K562 (cell line): Measurements from ENCODE around the gene TM4SF20. TPM values are rescaled to one million over a fixed set of nuclear protein-coding genes. Genes with fewer than 3 reads are reported as not detected.

Experiments
- polyA plus RNA-seq, 8 experiments: library from polyadenylated mRNA; depleted of rRNA in 4 of 8; stranded (reverse) in 5 of 8; unstranded in 3 of 8; fragments of >200 nt; fragmentation: Nextera tagmentation in 2 of 8; fragmentation: Illumina TruSeq in 1 of 8; extraction: Ambion mirVana in 2 of 8; extraction: Trizol in 1 of 8; gene quantifications; 2 replicates each; pipeline versions ENCODE4 v1.2.1 to v1.2.3, GENCODE V29; 2011 to 2014; ENCODE audit warnings: inconsistent platforms in 1 of 8, missing spikeins in 1 of 8
- total RNA-seq, 7 experiments: library from RNA; depleted of rRNA in 6 of 7; stranded (reverse); fragments of >200 nt in 6 of 7; fragmentation: Illumina TruSeq in 2 of 7; extraction: Trizol in 2 of 7; gene quantifications; 2 replicates each; pipeline versions ENCODE4 v1.2.1 to v1.2.3, GENCODE V29; 2011 to 2021; ENCODE audit warnings: low replicate concordance in 1 of 7

TM4SF20 gene
- total and polyA plus RNA-seq, 9 of the 15 experiments (the other 6 are each of a cell fraction or from before 2014, with no cell fraction given) = not detected

Other genes starting within 250 kb of the TM4SF20 start
Only the 7 nearest of the 8 such genes appear.
- gene COL4A4, start 215.1 kb downstream of the TM4SF20 start, total RNA-seq (2014; rRNA removed) = not detected in 2 replicates
- gene COL4A4, start 215.1 kb downstream of the TM4SF20 start, total RNA-seq (2014; rRNA removed; fragmentation: Illumina TruSeq; extraction: Trizol) = not detected in 2 replicates
- not detected in 2 replicates for gene COL4A4, start 215.1 kb downstream of the TM4SF20 start, total RNA-seq (2015; rRNA removed; fragmentation: Illumina TruSeq; extraction: Trizol)
- 0.07 TPM in 1 of 2 replicates, not detected in the other for gene COL4A4, start 215.1 kb downstream of the TM4SF20 start, total RNA-seq (2021)
- gene COL4A4, start 215.1 kb downstream of the TM4SF20 start, polyA plus RNA-seq (2011; rRNA removed) = not detected in 2 replicates
- gene COL4A4, start 215.1 kb downstream of the TM4SF20 start, polyA plus RNA-seq (2014; fragmentation: Illumina TruSeq; extraction: Trizol) = not detected in 2 replicates
- gene COL4A4, start 215.1 kb downstream of the TM4SF20 start, polyA plus RNA-seq (2014; fragmentation: Nextera tagmentation; extraction: Ambion mirVana) = under 1 TPM; under 0.01 to 0.01 TPM
- not detected in 2 replicates for gene COL4A4, start 215.1 kb downstream of the TM4SF20 start, polyA plus RNA-seq (2014; rRNA removed)
- gene COL4A3, start 214.7 kb downstream of the TM4SF20 start, total RNA-seq (2014; rRNA removed) = not detected in 2 replicates
- gene COL4A3, start 214.7 kb downstream of the TM4SF20 start, total RNA-seq (2014; rRNA removed; fragmentation: Illumina TruSeq; extraction: Trizol) = not detected in 2 replicates
- not detected in 2 replicates for gene COL4A3, start 214.7 kb downstream of the TM4SF20 start, total RNA-seq (2015; rRNA removed; fragmentation: Illumina TruSeq; extraction: Trizol)
- 0.27 TPM in 1 of 2 replicates, not detected in the other for gene COL4A3, start 214.7 kb downstream of the TM4SF20 start, total RNA-seq (2021)
- gene COL4A3, start 214.7 kb downstream of the TM4SF20 start, polyA plus RNA-seq (2011; rRNA removed) = not detected in 2 replicates
- gene COL4A3, start 214.7 kb downstream of the TM4SF20 start, polyA plus RNA-seq (2014; fragmentation: Illumina TruSeq; extraction: Trizol) = not detected in 2 replicates
- not detected for gene COL4A3, start 214.7 kb downstream of the TM4SF20 start, polyA plus RNA-seq (2014; fragmentation: Nextera tagmentation; extraction: Ambion mirVana)
- gene COL4A3, start 214.7 kb downstream of the TM4SF20 start, polyA plus RNA-seq (2014; rRNA removed) = not detected in 2 replicates
- 66.9 and 75.4 TPM in 2 replicates for gene MFF, start 54.1 kb downstream of the TM4SF20 start, total RNA-seq (2014; rRNA removed)
- gene MFF, start 54.1 kb downstream of the TM4SF20 start, total RNA-seq (2014; rRNA removed; fragmentation: Illumina TruSeq; extraction: Trizol) = 62.2 and 71.9 TPM in 2 replicates
- 71.3 and 73.7 TPM in 2 replicates for gene MFF, start 54.1 kb downstream of the TM4SF20 start, total RNA-seq (2015; rRNA removed; fragmentation: Illumina TruSeq; extraction: Trizol)
- 47.0 and 49.4 TPM in 2 replicates for gene MFF, start 54.1 kb downstream of the TM4SF20 start, total RNA-seq (2021)
- 44.1 and 51.5 TPM in 2 replicates for gene MFF, start 54.1 kb downstream of the TM4SF20 start, polyA plus RNA-seq (2011; rRNA removed)
- gene MFF, start 54.1 kb downstream of the TM4SF20 start, polyA plus RNA-seq (2014; fragmentation: Illumina TruSeq; extraction: Trizol) = 53.0 and 58.5 TPM in 2 replicates
- 10 to 100 TPM in 1 of 2 experiments, 1 to 10 TPM in 1; 9.4 to 12.6 TPM for gene MFF, start 54.1 kb downstream of the TM4SF20 start, polyA plus RNA-seq (2014; fragmentation: Nextera tagmentation; extraction: Ambion mirVana)
- gene MFF, start 54.1 kb downstream of the TM4SF20 start, polyA plus RNA-seq (2014; rRNA removed) = 45.9 and 55.7 TPM in 2 replicates
- not detected in 2 replicates for gene SCYGR1, start 8.6 kb upstream of the TM4SF20 start, total RNA-seq (2014; rRNA removed)
- gene SCYGR1, start 8.6 kb upstream of the TM4SF20 start, total RNA-seq (2014; rRNA removed; fragmentation: Illumina TruSeq; extraction: Trizol) = not detected in 2 replicates
- gene SCYGR1, start 8.6 kb upstream of the TM4SF20 start, total RNA-seq (2015; rRNA removed; fragmentation: Illumina TruSeq; extraction: Trizol) = not detected in 2 replicates
- gene SCYGR1, start 8.6 kb upstream of the TM4SF20 start, total RNA-seq (2021) = not detected in 2 replicates
- gene SCYGR1, start 8.6 kb upstream of the TM4SF20 start, polyA plus RNA-seq (2011; rRNA removed) = not detected in 2 replicates
- gene SCYGR1, start 8.6 kb upstream of the TM4SF20 start, polyA plus RNA-seq (2014; fragmentation: Illumina TruSeq; extraction: Trizol) = not detected in 2 replicates
- gene SCYGR1, start 8.6 kb upstream of the TM4SF20 start, polyA plus RNA-seq (2014; fragmentation: Nextera tagmentation; extraction: Ambion mirVana) = not detected
- not detected in 2 replicates for gene SCYGR1, start 8.6 kb upstream of the TM4SF20 start, polyA plus RNA-seq (2014; rRNA removed)
- 18.1 and 27.0 TPM in 2 replicates for gene AGFG1, start 92.8 kb upstream of the TM4SF20 start, total RNA-seq (2014; rRNA removed)
- 38.1 and 47.1 TPM in 2 replicates for gene AGFG1, start 92.8 kb upstream of the TM4SF20 start, total RNA-seq (2014; rRNA removed; fragmentation: Illumina TruSeq; extraction: Trizol)
- gene AGFG1, start 92.8 kb upstream of the TM4SF20 start, total RNA-seq (2015; rRNA removed; fragmentation: Illumina TruSeq; extraction: Trizol) = 37.4 and 37.9 TPM in 2 replicates
- 51.2 and 51.3 TPM in 2 replicates for gene AGFG1, start 92.8 kb upstream of the TM4SF20 start, total RNA-seq (2021)
- gene AGFG1, start 92.8 kb upstream of the TM4SF20 start, polyA plus RNA-seq (2011; rRNA removed) = 79.5 and 97.5 TPM in 2 replicates
- 35.3 and 36.0 TPM in 2 replicates for gene AGFG1, start 92.8 kb upstream of the TM4SF20 start, polyA plus RNA-seq (2014; fragmentation: Illumina TruSeq; extraction: Trizol)
- gene AGFG1, start 92.8 kb upstream of the TM4SF20 start, polyA plus RNA-seq (2014; fragmentation: Nextera tagmentation; extraction: Ambion mirVana) = 10 to 100 TPM; 11.2 to 14.0 TPM
- 17.1 and 28.7 TPM in 2 replicates for gene AGFG1, start 92.8 kb upstream of the TM4SF20 start, polyA plus RNA-seq (2014; rRNA removed)
- not detected in 2 replicates for gene SCYGR2, start 219.6 kb upstream of the TM4SF20 start, total RNA-seq (2014; rRNA removed)
- gene SCYGR2, start 219.6 kb upstream of the TM4SF20 start, total RNA-seq (2014; rRNA removed; fragmentation: Illumina TruSeq; extraction: Trizol) = not detected in 2 replicates
- not detected in 2 replicates for gene SCYGR2, start 219.6 kb upstream of the TM4SF20 start, total RNA-seq (2015; rRNA removed; fragmentation: Illumina TruSeq; extraction: Trizol)
- gene SCYGR2, start 219.6 kb upstream of the TM4SF20 start, total RNA-seq (2021) = not detected in 2 replicates
- gene SCYGR2, start 219.6 kb upstream of the TM4SF20 start, polyA plus RNA-seq (2011; rRNA removed) = not detected in 2 replicates
- not detected in 2 replicates for gene SCYGR2, start 219.6 kb upstream of the TM4SF20 start, polyA plus RNA-seq (2014; fragmentation: Illumina TruSeq; extraction: Trizol)
- gene SCYGR2, start 219.6 kb upstream of the TM4SF20 start, polyA plus RNA-seq (2014; fragmentation: Nextera tagmentation; extraction: Ambion mirVana) = not detected
- not detected in 2 replicates for gene SCYGR2, start 219.6 kb upstream of the TM4SF20 start, polyA plus RNA-seq (2014; rRNA removed)
- not detected in 2 replicates for gene SCYGR3, start 235.5 kb upstream of the TM4SF20 start, total RNA-seq (2014; rRNA removed)
- not detected in 2 replicates for gene SCYGR3, start 235.5 kb upstream of the TM4SF20 start, total RNA-seq (2014; rRNA removed; fragmentation: Illumina TruSeq; extraction: Trizol)
- not detected in 2 replicates for gene SCYGR3, start 235.5 kb upstream of the TM4SF20 start, total RNA-seq (2015; rRNA removed; fragmentation: Illumina TruSeq; extraction: Trizol)
- not detected in 2 replicates for gene SCYGR3, start 235.5 kb upstream of the TM4SF20 start, total RNA-seq (2021)
- not detected in 2 replicates for gene SCYGR3, start 235.5 kb upstream of the TM4SF20 start, polyA plus RNA-seq (2011; rRNA removed)
- gene SCYGR3, start 235.5 kb upstream of the TM4SF20 start, polyA plus RNA-seq (2014; fragmentation: Illumina TruSeq; extraction: Trizol) = not detected in 2 replicates
- gene SCYGR3, start 235.5 kb upstream of the TM4SF20 start, polyA plus RNA-seq (2014; fragmentation: Nextera tagmentation; extraction: Ambion mirVana) = not detected
- not detected in 2 replicates for gene SCYGR3, start 235.5 kb upstream of the TM4SF20 start, polyA plus RNA-seq (2014; rRNA removed)